HG03378 (cell line): Measurements from ENCODE around the gene ALKBH6.
A peak's percentile ranks its signal among the peaks of the same experiment; 100 is the strongest.

Experiments used
- ATAC-seq: cut with Tn5 transposase; IDR thresholded peaks from one replicate; pipeline ENCODE4 v1.9.1; 2021; ENCODE audit warnings: mild to moderate bottlenecking, moderate library complexity; ENCODE audit not compliant: unreplicated experiment

ALKBH6 gene

DNA sequence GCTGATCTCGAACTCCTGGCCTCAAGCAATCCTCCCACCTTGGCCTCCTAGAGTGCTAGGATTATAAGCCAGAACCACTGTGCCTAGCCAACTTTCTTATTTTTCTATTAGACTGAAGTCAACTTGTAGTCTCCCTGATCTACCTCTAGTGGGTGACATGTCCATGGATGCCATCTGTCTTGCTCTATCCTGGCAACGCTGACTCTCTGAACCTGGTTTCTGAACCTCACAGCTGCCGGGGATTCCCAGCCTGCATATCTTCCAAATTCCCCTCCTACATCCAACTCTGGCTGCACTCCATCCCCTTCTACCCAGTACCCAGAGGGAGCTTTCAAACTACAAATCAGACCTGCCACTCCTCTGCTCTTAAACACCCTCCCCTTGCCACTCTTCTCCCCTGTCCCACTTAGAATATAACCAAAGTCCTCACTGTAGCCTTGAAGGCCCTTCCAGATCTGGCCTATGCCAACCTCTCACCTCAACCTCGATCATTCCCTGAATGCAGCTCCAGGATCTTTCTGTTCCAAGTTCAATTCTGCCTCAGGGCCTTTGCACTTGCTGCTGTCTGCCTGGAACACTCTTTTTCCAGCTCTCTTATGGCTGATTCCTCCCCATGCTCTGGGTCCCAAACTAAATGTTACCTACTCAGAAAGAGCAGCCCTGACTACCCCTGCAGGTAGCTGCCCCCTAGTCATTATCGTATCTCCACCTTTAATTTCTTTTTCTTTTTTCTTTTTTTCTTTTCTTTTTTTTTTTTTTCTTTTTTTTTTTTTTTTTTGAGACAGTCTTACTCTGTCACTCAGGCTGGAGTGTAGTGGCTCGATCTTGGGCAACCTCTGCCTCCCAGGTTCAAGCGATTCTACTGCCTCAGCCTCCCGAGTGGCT lies 16.5 kb upstream of the ALKBH6 start:
- no peak for ATAC-seq

DNA sequence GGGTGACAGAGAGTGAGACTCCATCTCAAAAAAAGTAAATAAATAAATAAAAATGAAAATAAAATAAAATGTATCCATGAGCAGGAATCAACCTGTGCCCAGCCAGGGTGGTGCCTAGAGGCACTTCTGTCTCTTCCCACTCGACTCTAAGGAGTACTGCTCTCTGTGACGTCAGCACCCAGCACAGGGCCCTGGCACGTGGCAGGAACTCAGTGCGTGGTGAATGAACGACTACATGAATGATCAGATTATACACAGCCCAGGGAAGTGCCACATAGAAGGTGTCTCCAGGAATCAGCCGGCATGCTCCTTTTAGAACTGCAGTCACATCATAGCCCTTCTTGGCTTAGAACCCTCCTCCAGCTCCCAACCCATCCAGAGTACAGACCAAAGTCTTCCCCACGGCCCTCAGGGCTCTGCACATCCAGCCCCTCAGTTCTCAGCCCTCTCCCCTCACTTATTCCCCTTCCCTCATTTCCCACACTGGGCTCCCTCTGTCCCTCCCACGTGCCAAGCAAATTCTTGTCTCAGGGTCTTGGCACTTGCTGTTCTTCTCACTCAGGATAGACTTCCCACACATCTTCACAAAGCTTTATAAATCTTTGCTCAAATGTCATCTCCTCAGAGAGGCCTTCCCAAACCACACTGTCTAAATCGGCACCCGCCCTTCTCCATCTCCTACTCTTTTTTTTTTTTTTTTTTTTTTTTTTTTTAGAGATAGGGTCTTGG lies 14.5 kb upstream of the ALKBH6 start:
- ATAC-seq, result no peak

- no peak for ATAC-seq
Observed at GRCh38 chr19:36027696-36028095, 13.7 kb upstream of the ALKBH6 start.

DNA sequence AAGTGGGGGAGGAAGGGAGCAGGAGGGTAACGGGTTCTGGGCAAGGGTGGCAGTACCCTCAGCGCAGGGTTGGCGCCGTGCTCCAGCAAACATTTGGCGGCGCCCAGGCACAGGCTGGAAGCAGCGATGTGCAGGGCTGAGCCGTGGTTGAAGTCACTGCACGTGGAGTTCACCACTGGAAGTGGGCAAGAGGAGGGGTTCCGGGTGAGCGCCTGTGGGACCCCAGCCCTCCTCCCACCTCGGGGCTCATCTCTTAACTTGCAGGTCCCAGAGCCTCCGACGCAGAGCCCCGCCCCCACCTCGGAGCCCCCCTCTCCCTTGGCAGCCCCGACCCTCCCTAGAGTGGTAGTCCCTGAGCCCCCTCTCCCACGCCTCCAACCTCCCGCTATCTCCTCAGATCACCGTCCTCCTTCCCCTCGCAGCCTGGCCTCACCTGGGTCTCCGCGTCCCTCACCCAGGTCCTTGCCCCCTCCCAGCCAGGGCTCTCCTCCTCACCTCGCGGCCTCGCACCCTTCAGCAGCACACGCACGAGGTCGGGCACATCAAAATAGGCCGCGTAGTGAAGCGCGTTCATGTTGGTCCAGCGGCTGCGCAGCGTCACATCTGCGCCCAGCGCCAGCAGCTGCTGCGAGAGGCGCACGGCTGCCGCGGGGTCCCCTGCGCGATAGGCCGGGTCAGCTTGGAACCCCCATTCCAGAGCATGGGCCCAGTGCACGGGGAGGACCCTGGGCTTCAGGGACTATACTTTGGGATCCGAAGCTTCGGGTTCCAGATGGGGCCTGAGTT lies 12.3 kb upstream of the ALKBH6 start:
- ATAC-seq, result no peak

DNA sequence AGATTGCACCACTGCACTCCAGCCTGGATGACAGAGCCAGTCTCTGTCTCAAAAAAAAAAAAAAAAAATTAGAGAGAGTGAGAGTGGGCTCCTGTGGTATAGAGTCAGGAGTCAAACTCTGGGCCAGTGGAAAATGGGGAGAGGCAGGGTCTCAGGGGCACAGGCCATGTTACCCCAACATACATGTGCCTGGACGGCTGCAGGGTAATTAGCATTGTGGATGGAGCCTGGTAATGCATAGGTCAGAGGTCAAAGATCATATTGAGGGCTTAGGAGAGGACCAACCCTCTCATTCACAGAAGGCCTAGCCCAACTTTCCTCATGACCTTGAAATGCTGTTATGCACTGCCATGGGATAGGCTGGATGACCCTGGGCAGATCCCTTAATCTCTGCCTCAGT lies 11.5 kb upstream of the ALKBH6 start:
- ATAC-seq, result no peak

- ATAC-seq, result no peak
Observed at GRCh38 chr19:36023432-36023831, 9.4 kb upstream of the ALKBH6 start.

DNA sequence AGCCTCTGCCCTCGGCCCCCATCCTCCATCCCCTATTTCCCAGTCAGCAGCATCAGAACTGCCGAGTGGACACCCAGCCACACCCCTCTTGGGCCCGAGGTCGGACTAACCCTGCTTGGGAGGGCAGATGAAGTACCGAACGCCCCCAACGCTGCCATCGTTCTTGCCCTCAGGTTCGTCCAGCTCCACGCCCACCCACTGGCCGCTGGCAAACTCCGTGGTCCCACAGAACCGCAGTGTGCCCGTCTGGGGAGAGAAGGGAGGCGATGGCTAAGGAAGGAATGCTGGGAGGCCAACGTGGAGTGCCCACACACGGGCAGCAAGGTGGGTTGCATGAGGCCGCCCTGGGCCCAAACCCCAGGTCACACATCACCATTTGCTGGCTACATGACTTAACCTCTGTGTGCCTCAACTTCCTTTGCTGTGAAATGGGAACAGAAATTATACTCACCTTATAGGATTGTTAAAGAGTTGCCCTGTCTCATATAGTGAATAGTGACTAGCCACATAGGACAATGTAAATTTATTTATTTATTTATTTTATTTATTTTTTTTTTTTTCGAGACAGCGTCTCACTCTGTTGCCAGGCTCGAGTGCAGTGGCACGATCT lies 5.2 kb upstream of the ALKBH6 start:
- no peak for ATAC-seq

DNA sequence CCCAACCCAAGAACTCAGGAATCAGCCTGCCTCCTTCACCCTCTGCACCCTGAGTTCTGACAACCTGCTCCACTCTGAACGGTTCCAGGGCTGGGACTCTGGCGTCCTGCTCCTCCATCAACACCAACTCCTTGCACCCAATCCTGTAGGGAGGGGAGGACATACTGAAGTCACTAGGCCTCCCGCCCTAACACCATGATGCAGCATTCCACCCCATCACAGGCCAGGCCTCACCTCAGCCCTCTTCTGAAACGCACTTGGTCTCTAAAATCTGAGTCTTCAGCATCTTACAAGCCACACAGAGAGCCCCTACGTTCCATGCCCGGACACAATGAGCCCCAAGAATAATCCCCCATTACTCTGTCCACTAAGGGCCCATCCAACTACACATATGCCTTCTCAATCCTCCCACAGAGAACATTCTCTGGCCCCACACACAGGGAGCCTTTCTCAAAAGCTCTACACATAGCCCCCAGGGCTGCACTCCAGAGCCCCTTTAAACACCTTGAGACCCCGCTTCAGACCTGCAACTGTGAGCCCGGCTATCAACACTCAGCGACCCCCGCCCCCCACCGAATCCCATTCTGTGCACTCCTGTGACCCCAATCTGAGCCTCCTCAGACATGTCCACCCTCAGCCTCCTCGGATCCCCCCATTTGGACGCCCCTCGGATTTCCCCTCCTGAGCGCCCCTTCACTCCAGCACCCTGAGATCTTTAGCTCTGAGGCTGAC lies 567 bp downstream of the ALKBH6 start:
- ATAC-seq, result no peak

- no peak for ATAC-seq
Observed at GRCh38 chr19:36010402-36010801, 3.6 kb downstream of the ALKBH6 start.

- ATAC-seq, result no peak
Observed at GRCh38 chr19:36009633-36010379, 4.2 kb downstream of the ALKBH6 start.

- ATAC-seq, result no peak
Observed at GRCh38 chr19:36009220-36009619, 4.8 kb downstream of the ALKBH6 start.

GRCh38 chr19:36008336-36008978 lies 5.6 kb downstream of the ALKBH6 start, which contains the start of gene SYNE4:
Gene SYNE4, minus strand, starts transcription at chr19:36008813. Its CDS starts 132 bp downstream, at chr19:36008681.
- no peak for ATAC-seq

GRCh38 chr19:36006955-36007354 lies 7.1 kb downstream of the ALKBH6 start:
- no peak for ATAC-seq

DNA sequence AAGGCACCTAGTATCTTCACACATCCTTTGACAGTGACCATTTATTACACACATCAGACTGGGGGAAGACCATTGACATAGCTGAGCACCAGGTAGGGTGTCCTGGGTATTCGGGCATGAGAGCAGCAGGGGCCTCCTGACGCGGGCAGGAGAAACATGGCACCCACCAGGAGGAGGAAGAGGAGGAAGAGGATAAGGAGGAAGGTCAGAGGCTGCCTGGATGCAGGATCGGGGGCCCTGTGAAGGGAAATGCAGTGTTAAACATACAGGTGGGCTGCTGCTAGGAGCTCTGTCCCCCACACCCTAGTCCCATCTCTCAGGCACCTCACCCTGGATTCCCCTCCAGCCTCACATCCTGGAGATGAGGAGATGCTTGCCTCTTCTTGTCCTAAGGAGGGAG lies 10.7 kb downstream of the ALKBH6 start:
- no peak for ATAC-seq

- no peak for ATAC-seq
Observed at GRCh38 chr19:36001605-36002004, 12.4 kb downstream of the ALKBH6 start.

DNA sequence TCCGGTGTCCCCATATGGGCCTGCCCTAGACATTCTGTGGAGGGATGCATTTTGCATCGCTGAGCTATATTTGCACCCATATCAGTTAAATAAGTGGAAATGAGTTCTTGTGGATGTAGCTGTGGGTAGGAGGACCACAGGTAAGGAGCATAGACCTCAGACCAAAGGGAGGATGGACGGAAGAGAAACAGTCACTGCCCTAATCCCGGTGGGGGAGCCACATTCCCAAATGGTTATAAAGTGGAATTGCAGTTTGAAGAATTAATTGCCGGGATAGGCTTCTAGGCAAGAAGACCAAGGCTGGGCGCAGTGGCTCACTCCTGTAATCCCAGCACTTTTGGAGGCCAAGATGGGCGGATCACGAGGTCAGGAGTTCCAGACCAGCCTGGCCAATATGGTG lies 17.2 kb downstream of the ALKBH6 start:
- ATAC-seq, result no peak

DNA sequence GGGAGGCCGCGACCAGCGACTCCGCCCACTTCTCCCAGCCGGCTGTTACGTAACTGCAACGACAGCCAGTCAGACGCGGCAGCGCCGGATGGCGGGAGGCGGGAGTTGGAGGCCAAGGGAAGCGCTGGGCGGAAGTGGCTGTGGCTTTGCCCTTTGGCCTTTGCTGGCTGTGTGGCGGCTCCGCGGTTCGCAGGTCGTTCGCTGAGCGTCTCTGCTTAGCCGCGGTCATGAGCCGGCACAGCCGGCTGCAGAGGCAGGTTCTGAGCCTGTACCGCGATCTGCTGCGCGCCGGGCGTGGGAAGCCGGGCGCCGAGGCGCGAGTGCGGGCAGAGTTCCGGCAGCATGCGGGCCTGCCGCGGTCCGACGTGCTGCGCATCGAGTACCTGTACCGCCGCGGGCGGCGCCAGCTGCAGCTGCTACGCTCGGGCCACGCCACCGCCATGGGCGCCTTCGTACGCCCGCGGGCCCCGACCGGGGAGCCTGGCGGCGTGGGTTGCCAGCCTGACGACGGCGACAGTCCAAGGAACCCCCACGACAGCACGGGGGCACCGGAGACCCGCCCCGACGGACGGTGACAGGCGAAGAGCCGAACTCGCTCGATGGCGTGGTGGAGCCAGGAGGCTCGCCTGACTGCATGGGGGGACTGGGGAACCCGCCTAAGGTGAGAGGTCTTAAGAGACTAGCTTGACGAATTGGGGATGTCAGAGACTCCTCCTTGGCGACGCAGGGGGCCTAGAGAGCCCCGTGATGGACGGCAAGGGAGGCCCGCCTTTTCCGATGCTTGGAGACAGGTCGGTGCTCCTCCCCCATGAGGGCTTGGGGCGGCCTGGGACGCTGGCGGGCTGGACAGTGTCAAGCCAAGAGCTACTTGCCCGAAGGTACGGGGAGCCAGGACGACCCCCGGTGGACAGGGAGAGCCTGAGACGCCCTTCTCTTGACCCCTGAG lies 18.7 kb downstream of the ALKBH6 start, which contains the start of gene SDHAF1:
TSS of gene SDHAF1 (plus strand) at position 141 of the 946 bp plus-strand sequence. CDS start at position 228, 87 bp downstream.
- ATAC-seq, result peak; percentile 69
